ENCODE measurements around the gene FKBP2. TPM values are rescaled to one million over a fixed set of nuclear protein-coding genes. Genes with fewer than 3 reads are reported as not detected.

Gene FKBP2
- polyA plus RNA-seq, 1 experiment: 76.2 TPM

DNA sequence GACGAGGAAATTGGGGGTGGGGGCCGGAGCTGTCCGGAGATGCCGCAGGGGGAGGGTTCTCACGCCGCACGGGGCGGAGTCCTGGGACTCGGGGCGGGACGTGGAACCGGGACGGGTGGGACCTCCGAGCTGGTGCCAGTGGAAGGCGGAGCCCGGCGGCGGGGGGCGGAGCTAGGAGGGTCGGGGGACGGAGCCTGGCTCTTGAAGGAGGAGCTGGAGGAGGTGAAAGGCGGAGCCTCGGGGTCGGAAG is 271 bp downstream of the FKBP2 start:
- POLR2A ChIA-PET: interaction anchor here (0.7 to 1.3 kb wide), 4 partner anchors 9 to 77 kb away, joined by 3 to 8 read pairs (median 4); partner anchors contain the start of genes DNAJC4, NUDT22 and PRDX5
- CTCF ChIA-PET: interaction anchor here (0.9 to 1.6 kb wide), 4 partner anchors 10 to 36 kb away, joined by 3 to 8 read pairs (median 6); partner anchors contain the start of gene PLCB3
- no peak for TF ChIP-seq CTCF (IDR thresholded peaks at IDR 0.05; ENCODE audit: insufficient read depth, low read depth, low read length)
- H3K27me3 ChIP-seq (ENCODE audit: control insufficient read depth, insufficient read depth, low read length): no peaks in the 10 kb centered on the region
- H3K4me3 ChIP-seq (ENCODE audit: low read depth, low read length): peak overlapping the region; percentile 93
- peak; percentile 91 for DNase-seq (ENCODE audit: low read depth)
- H3K36me3 ChIP-seq (ENCODE audit: control insufficient read depth, insufficient read depth, low read length): peaks cover 16% of the 10 kb centered on the region

DNA sequence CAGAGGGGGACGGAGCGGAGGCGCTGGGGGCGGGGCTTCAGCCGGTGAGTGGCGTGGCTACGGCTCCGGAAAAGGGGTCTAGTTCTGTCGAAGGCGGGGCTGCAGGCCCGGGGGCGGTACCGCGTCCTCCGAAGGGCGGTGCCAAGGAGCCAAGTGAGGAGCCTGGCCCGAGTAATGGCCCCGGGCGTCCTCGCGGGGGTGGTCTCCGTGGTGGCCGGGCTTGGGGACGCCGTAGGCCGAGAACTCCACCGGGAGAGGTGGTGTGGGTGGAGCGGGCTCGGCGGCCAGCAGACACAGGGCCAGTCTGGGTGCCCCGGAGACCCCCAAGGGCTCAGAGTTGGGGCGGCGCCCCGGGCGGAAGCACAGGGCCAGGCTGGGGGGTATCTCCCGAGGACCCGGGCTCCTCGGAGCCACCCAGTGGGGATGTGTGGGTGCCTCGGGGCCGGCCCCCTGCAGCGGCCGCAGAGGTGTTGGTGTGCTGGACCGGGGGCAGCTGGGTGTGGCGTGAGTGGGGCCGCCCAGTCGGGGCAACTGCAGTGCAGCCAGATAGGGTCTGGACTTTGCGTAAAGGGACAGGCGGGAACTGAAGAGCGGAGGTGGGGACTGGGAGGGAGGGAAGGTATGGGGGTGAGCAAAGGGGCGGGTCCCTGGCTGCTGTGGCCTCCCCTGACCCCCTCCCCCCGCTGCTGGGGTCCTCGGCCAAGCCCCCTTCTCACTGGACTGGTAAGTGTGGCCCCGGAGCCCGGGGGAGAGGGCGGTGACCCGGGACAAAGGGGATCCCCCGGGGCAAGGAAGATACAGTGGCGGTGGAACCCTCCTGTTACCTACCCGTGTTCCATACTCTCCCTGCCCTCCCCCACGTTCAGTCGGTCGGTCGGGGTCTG is 838 bp downstream of the FKBP2 start:
- Histone ChIP-seq H3K4me3 (ENCODE audit: low read depth, low read length) (peak overlapping the region; percentile 93), H3K36me3 (ENCODE audit: control insufficient read depth, insufficient read depth, low read length) (peaks cover 16% of the 10 kb centered on the region), H3K27me3 (ENCODE audit: control insufficient read depth, insufficient read depth, low read length) (no peaks in the 10 kb centered on the region)
- POLR2A ChIA-PET: interaction anchor here (0.7 to 1.3 kb wide), 4 partner anchors 10 to 76 kb away, joined by 3 to 8 read pairs (median 4); partner anchors contain the start of genes DNAJC4, NUDT22 and PRDX5
- no peak for DNase-seq (ENCODE audit: low read depth)
- no peak; the same call in 1 of the 2 replicates for TF ChIP-seq CTCF (IDR thresholded peaks at IDR 0.05; ENCODE audit: insufficient read depth, low read depth, low read length)
- CTCF ChIA-PET: interaction anchor here (0.9 to 1.6 kb wide), 5 partner anchors 10 to 37 kb away, joined by 3 to 10 read pairs (median 8); partner anchors contain the start of gene PLCB3

DNA sequence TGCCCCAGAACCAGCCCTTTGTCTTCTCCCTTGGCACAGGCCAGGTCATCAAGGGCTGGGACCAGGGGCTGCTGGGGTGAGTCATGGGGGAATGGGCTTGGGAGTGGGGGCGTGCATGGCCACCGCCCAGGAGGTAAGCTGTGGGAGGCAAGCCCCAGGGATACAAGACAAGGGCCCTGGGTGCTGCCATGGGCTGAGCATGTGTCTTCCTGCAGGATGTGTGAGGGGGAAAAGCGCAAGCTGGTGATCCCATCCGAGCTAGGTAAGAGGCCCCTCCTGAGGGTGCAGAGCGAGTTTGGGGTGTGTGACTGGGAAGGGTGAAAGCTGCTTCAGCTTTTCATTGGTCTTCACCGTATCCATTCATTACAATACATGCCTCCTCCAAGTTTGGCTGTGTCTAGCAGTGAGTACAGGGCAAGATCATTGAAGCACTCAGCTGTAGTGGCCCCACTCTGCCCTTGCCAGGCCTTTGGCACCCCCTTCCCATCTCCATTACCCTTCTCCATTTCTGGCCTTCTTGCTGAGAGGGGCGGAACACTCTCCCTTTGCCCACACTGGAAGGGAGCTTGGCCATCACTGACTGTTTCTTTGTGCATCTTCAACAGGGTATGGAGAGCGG is 2.5 kb downstream of the FKBP2 start:
- POLR2A ChIA-PET: interaction anchor here (0.5 to 1.1 kb wide), 2 partner anchors 13 to 58 kb away, joined by 3 read pairs; partner anchors contain the start of gene STIP1
- no peak for DNase-seq (ENCODE audit: low read depth)
- H3K4me3 ChIP-seq (ENCODE audit: low read depth, low read length): no peak overlapping the region
- TF ChIP-seq CTCF (IDR thresholded peaks at IDR 0.05; ENCODE audit: insufficient read depth, low read depth, low read length): no peak
- peaks cover 14% of the 10 kb centered on the region for H3K36me3 ChIP-seq (ENCODE audit: control insufficient read depth, insufficient read depth, low read length)
- no peaks in the 10 kb centered on the region for H3K27me3 ChIP-seq (ENCODE audit: control insufficient read depth, insufficient read depth, low read length)
- CTCF ChIA-PET: interaction anchor here (1.2 to 2.0 kb wide), 5 partner anchors 8 to 61 kb away, joined by 3 to 10 read pairs (median 5); partner anchors contain the start of gene PLCB3

DNA sequence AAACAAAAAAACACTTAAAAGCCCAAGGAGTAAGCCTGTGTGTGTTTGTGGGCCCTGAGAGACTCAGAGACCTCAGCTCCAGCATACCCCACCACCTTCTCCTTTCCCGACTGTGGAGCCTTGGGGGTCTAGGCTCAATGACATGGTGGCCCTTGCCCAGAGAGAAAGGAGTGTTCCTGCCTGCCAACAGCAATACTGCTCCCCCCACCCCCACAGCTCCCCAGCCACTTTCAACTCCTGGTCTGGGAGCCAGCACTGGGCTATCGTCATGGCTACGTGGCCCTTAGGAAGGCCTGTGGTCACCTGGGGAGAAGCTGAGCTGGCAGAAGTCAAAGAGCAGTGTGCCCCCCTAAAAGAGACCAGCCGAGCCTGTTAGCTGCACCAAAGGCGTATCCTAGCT is 3.2 kb downstream of the FKBP2 start:
- TF ChIP-seq CTCF (IDR thresholded peaks at IDR 0.05; ENCODE audit: insufficient read depth, low read depth, low read length): no peak
- no peak overlapping the region for H3K4me3 ChIP-seq (ENCODE audit: low read depth, low read length)
- peaks cover 11% of the 10 kb centered on the region for H3K36me3 ChIP-seq (ENCODE audit: control insufficient read depth, insufficient read depth, low read length)
- no peaks in the 10 kb centered on the region for H3K27me3 ChIP-seq (ENCODE audit: control insufficient read depth, insufficient read depth, low read length)
- no peak for DNase-seq (ENCODE audit: low read depth)
- ChIA-PET POLR2A (interaction anchor here (1.1 kb wide), 1 partner anchor 59 kb away, joined by 3 read pairs; the partner anchor contains the start of gene STIP1), CTCF (interaction anchor here (1.0 to 2.0 kb wide), 5 partner anchors 11 to 111 kb away, joined by 3 to 10 read pairs (median 5); no protein-coding TSS in a partner anchor)

GRCh38 chr11:64244966-64245365 is 4.1 kb downstream of the FKBP2 start:
- peak overlapping the region; percentile 94 for H3K4me3 ChIP-seq (ENCODE audit: low read depth, low read length)
- CTCF ChIA-PET: interaction anchor here (1.0 to 8.2 kb wide), 6 partner anchors 24 to 110 kb away, joined by 5 to 92 read pairs (median 6); partner anchors contain the start of genes CATSPERZ, ESRRA and FERMT3
- DNase-seq (ENCODE audit: low read depth): no peak
- POLR2A ChIA-PET: interaction anchor here (0.7 kb wide), 1 partner anchor 60 kb away, joined by 3 read pairs; no protein-coding TSS in a partner anchor
- H3K36me3 ChIP-seq (ENCODE audit: control insufficient read depth, insufficient read depth, low read length): peaks cover 11% of the 10 kb centered on the region
- no peaks in the 10 kb centered on the region for H3K27me3 ChIP-seq (ENCODE audit: control insufficient read depth, insufficient read depth, low read length)
- TF ChIP-seq CTCF (IDR thresholded peaks at IDR 0.05; ENCODE audit: insufficient read depth, low read depth, low read length): no peak

Measured in BJ (cell line).